ENCODE data around the gene BLOC1S5.

Gene BLOC1S5

DNA sequence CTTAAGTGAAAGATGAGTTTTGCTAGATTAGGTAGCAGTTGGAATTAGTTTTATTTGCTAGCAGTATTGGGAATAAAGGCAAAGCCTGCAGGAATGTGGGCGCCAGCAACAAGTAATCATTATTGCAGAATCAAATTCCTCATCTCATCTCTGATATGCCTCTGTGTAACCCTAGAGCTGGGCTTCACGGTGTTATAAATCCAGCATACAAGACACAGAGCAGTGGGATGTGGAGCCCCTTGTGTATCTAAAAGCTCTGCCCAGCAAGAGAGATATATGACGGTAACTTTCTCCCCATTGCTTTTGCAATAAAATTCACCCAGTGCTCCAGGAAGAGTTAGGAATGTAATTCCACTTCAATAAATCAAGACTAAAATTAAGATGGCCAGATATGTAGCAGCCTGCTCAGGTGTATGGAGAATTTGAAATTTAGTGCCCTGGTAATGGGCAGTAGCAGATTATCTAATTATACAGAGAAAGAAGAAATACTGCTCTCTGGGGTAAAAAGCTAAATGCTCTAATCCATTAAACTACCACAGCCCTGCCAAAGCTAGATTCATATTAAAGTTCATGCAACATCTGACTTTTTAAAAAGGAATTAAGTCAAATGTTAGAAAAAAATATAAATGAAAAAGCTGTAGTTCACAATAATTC is 5.6 kb upstream of the BLOC1S5 start:
- TF ChIP-seq EP300 (IDR thresholded peaks at IDR 0.05; ENCODE audit: borderline replicate concordance) (no peak), TEAD4 (IDR thresholded peaks at IDR 0.05) (no peak), TAF1 (IDR thresholded peaks at IDR 0.05; ENCODE audit: low read depth) (no peak), CREB1 (IDR thresholded peaks at IDR 0.05; ENCODE audit: low read depth) (no peak), RAD21 (IDR thresholded peaks at IDR 0.05; ENCODE audit: low read depth) (no peak), REST (IDR thresholded peaks at IDR 0.05; ENCODE audit: low read depth) (no peak), NFIC (IDR thresholded peaks at IDR 0.05) (no peak), FOXM1 (IDR thresholded peaks at IDR 0.05; ENCODE audit: borderline replicate concordance, low read depth) (no peak), EGR1 (IDR thresholded peaks at IDR 0.05) (no peak), CEBPB (IDR thresholded peaks at IDR 0.05) (no peak), YY1 (IDR thresholded peaks at IDR 0.05; ENCODE audit: low read depth) (no peak), TCF12 (IDR thresholded peaks at IDR 0.05; ENCODE audit: low read depth) (no peak)
- TF ChIP-seq, protein P1, sequence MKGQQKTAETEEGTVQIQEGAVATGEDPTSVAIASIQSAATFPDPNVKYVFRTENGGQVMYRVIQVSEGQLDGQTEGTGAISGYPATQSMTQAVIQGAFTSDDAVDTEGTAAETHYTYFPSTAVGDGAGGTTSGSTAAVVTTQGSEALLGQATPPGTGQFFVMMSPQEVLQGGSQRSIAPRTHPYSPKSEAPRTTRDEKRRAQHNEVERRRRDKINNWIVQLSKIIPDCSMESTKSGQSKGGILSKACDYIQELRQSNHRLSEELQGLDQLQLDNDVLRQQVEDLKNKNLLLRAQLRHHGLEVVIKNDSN (IDR thresholded peaks at IDR 0.05): no peak

- TF ChIP-seq TEAD4 (IDR thresholded peaks at IDR 0.05) (no peak), EP300 (IDR thresholded peaks at IDR 0.05; ENCODE audit: borderline replicate concordance) (no peak), REST (IDR thresholded peaks at IDR 0.05; ENCODE audit: low read depth) (no peak), NFIC (IDR thresholded peaks at IDR 0.05) (no peak), TCF12 (IDR thresholded peaks at IDR 0.05; ENCODE audit: low read depth) (no peak), ZBTB7A (IDR thresholded peaks at IDR 0.05; ENCODE audit: low read depth) (no peak), FOXM1 (IDR thresholded peaks at IDR 0.05; ENCODE audit: borderline replicate concordance, low read depth) (no peak), TAF1 (IDR thresholded peaks at IDR 0.05; ENCODE audit: low read depth) (no peak)
These were observed 5.0 kb upstream of the BLOC1S5 start for GRCh38 chr6:8069151-8069550.

DNA sequence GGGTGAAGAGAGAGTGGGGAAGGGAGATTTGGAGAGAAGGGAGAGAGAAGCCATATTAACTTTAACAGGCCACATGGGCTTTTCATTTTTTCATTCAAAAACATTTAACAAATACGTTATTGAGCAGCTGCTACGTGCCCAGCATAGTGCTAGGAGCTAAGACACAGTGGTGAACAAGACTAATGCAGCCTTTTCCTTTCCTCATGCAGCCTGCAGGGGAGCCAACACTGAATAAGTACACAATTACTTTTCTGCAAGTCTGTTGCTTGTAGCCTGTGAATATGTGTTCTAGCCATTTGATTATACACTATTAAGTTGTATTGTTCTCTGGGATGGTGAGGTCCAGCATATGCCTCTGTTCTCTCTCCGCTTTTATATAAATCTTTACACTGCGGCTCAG is 1.9 kb upstream of the BLOC1S5 start:
- no peak for TF ChIP-seq ZBTB7A (IDR thresholded peaks at IDR 0.05; ENCODE audit: low read depth)
- TF ChIP-seq REST (IDR thresholded peaks at IDR 0.05; ENCODE audit: low read depth): no peak
- TF ChIP-seq YY1 (IDR thresholded peaks at IDR 0.05; ENCODE audit: low read depth): no peak
- TF ChIP-seq NFIC (IDR thresholded peaks at IDR 0.05): no peak
- TF ChIP-seq TEAD4 (IDR thresholded peaks at IDR 0.05): no peak
- no peak for TF ChIP-seq EGR1 (IDR thresholded peaks at IDR 0.05)
- no peak for TF ChIP-seq CREB1 (IDR thresholded peaks at IDR 0.05; ENCODE audit: low read depth)
- no peak for TF ChIP-seq RAD21 (IDR thresholded peaks at IDR 0.05; ENCODE audit: low read depth)
- TF ChIP-seq EP300 (IDR thresholded peaks at IDR 0.05; ENCODE audit: borderline replicate concordance): no peak
- no peak for TF ChIP-seq TCF12 (IDR thresholded peaks at IDR 0.05; ENCODE audit: low read depth)
- no peak for TF ChIP-seq MAX (IDR thresholded peaks at IDR 0.05)
- no peak for TF ChIP-seq FOXM1 (IDR thresholded peaks at IDR 0.05; ENCODE audit: borderline replicate concordance, low read depth)

GRCh38 chr6:8065519-8065911 is 1.3 kb upstream of the BLOC1S5 start:
- no peak for TF ChIP-seq RAD21 (IDR thresholded peaks at IDR 0.05; ENCODE audit: low read depth)

DNA sequence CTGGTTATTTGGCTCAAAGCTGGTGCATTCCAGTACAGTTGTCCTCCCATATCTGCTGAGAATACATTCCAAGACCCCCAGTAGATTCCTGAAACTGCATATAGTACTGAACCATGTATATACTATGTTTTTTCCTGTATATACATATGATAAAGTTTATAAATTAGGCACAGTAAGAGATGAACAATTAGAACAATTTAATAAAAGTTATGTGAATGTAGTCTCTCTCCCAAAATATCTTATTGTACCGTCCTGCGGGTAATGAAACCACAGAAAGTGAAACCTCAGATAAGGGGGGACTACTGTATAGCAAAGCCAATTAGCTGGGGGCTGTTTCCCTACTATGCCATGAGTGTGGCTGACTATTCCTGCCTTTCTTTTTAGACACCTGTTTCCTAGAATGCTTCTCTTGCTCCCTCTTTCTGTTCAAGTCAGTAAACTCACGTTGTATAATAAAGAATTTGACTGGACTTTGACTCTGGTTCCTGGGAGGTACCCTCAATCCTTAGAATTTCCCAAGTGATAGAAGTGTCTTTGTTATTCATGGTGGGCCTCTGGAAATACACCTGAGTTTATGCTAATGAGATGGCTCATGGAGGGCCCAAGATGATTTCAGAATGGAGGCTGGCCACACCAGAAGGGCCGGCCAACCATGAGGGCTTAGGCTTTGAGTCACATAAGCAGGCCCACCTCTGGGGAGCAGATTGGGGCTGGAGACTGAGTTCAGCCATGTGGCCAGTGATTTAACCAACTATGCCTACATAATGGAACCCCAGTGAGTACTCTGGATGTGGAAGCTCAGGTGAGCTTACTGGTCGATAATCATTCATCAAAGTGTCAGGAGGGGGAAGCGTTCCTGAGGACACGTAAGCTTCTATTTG is 689 bp upstream of the BLOC1S5 start:
- TF ChIP-seq NFIC (IDR thresholded peaks at IDR 0.05) (no peak), FOXM1 (IDR thresholded peaks at IDR 0.05; ENCODE audit: borderline replicate concordance, low read depth) (no peak), CREB1 (IDR thresholded peaks at IDR 0.05; ENCODE audit: low read depth) (no peak), TAF1 (IDR thresholded peaks at IDR 0.05; ENCODE audit: low read depth) (no peak), RAD21 (IDR thresholded peaks at IDR 0.05; ENCODE audit: low read depth) (no peak), EP300 (IDR thresholded peaks at IDR 0.05; ENCODE audit: borderline replicate concordance) (no peak)

All from Ishikawa (cell line).